Liver (tissue), 9 donors: ENCODE results near the gene CUBN. TPM values are rescaled to one million over a fixed set of nuclear protein-coding genes. Genes with fewer than 3 reads are reported as not detected.

Source experiments
- DNase-seq: peaks from one replicate; pipeline ENCODE4 v3.0.0-alpha.2; 2017; ENCODE audit warnings: low spot score
- H3K27ac ChIP-seq, 2 donors: one replicate each; pipeline ENCODE4 v1.7.0; 2013; ENCODE audit warnings: inconsistent platforms in 2 of 2, low read length in 2 of 2, control low read depth in 1 of 2, low read depth in 1 of 2, mild to moderate bottlenecking in 1 of 2
- H3K27me3 ChIP-seq, 4 donors: one replicate each; pipeline versions ENCODE4 v1.6.1 to v1.7.0; 2013; ENCODE audit warnings: low read length in 3 of 4, inconsistent platforms in 1 of 4, mild to moderate bottlenecking in 1 of 4, moderate library complexity in 1 of 4; ENCODE audit not compliant: control insufficient read depth in 4 of 4, insufficient read depth in 4 of 4
- H3K36me3 ChIP-seq, 4 donors: one replicate each; pipeline versions ENCODE4 v1.6.1 to v1.7.0; 2013; ENCODE audit warnings: low read length in 3 of 4, mild to moderate bottlenecking in 3 of 4, low read depth in 1 of 4, moderate library complexity in 1 of 4; ENCODE audit not compliant: control insufficient read depth in 4 of 4, insufficient read depth in 3 of 4
- H3K4me1 ChIP-seq, 4 donors: one replicate each; pipeline versions ENCODE4 v1.6.1 to v1.7.0; 2013; ENCODE audit warnings: low read length in 3 of 4, mild to moderate bottlenecking in 3 of 4, moderate library complexity in 1 of 4; ENCODE audit not compliant: control insufficient read depth in 4 of 4, insufficient read depth in 4 of 4
- H3K4me3 ChIP-seq, 3 donors: one replicate each; pipeline versions ENCODE4 v1.6.1 to v1.7.0; 2013; ENCODE audit warnings: low read length in 3 of 3, control low read depth in 1 of 3, low read depth in 1 of 3, mild to moderate bottlenecking in 1 of 3
- H3K9ac ChIP-seq, 2 donors: one replicate each; pipeline ENCODE4 v1.7.0; 2013; ENCODE audit warnings: low read length in 2 of 2, mild to moderate bottlenecking in 2 of 2, moderate library complexity in 2 of 2, control low read depth in 1 of 2, low read depth in 1 of 2
- H3K9me3 ChIP-seq, 4 donors: one replicate each; pipeline versions ENCODE4 v1.6.1 to v1.7.0; 2013; ENCODE audit warnings: low read length in 3 of 4; ENCODE audit not compliant: control insufficient read depth in 4 of 4
- EGR1 ChIP-seq, 2 donors: IDR thresholded peaks; 2 replicates each; pipeline ENCODE4 v1.6.1; 2016 to 2018; ENCODE audit warnings: antibody characterized with exemption in 2 of 2, low read depth in 2 of 2
- FOXA1 ChIP-seq: IDR thresholded peaks from 2 replicates; pipeline ENCODE4 v1.6.1; 2016; ENCODE audit warnings: antibody characterized with exemption
- FOXA2 ChIP-seq: IDR thresholded peaks from 2 replicates; pipeline ENCODE4 v1.6.1; 2016; ENCODE audit warnings: antibody characterized with exemption
- HNF4A ChIP-seq, 2 donors: conservative IDR thresholded peaks; 2 replicates each; pipeline ENCODE4 v1.6.1; 2016; ENCODE audit warnings: antibody characterized with exemption in 2 of 2, mild to moderate bottlenecking in 2 of 2
- HNF4G ChIP-seq: IDR thresholded peaks from 2 replicates; pipeline ENCODE4 v1.6.1; 2016; ENCODE audit warnings: antibody characterized with exemption
- JUND ChIP-seq, 2 donors: IDR thresholded peaks; 2 replicates each; pipeline ENCODE4 v1.6.1; 2016; ENCODE audit warnings: antibody characterized with exemption in 2 of 2
- NR2F2 ChIP-seq: IDR thresholded peaks from 2 replicates; pipeline ENCODE4 v1.6.1; 2016; ENCODE audit warnings: antibody characterized with exemption
- RAD21 ChIP-seq, 2 donors: IDR thresholded peaks; 2 replicates each; pipeline ENCODE4 v1.6.1; 2016; ENCODE audit warnings: antibody characterized with exemption in 2 of 2, mild to moderate bottlenecking in 2 of 2
- RXRA ChIP-seq, 2 donors: IDR thresholded peaks; 2 replicates each; pipeline ENCODE4 v1.6.1; 2017 to 2018; ENCODE audit warnings: antibody characterized with exemption in 2 of 2, mild to moderate bottlenecking in 1 of 2
- SP1 ChIP-seq: IDR thresholded peaks from 2 replicates; pipeline ENCODE4 v1.6.1; 2018; ENCODE audit warnings: antibody characterized with exemption, mild to moderate bottlenecking
- TAF1 ChIP-seq: conservative IDR thresholded peaks from 2 replicates; pipeline ENCODE4 v1.6.1; 2016; ENCODE audit warnings: antibody characterized with exemption, mild to moderate bottlenecking
- YY1 ChIP-seq: IDR thresholded peaks from 2 replicates; pipeline ENCODE4 v1.6.1; 2016; ENCODE audit warnings: antibody characterized with exemption, mild to moderate bottlenecking
- ZBTB33 ChIP-seq: IDR thresholded peaks from 2 replicates; pipeline ENCODE4 v1.6.1; 2016; ENCODE audit warnings: antibody characterized with exemption
- WGBS: extraction: QIAGEN DNeasy Blood & Tissue Kit; methylation state at CpG from one replicate; pipeline ENCODE4 v1.1.7; 2013; 5-methylcytosine and 5-hydroxymethylcytosine counted together
- polyA plus RNA-seq, 2 donors: library from polyadenylated mRNA; stranded (reverse) in 1 of 2; unstranded in 1 of 2; fragments of 200-250 nt in 1 of 2; fragments of >200 nt in 1 of 2; fragmentation: Nextera tagmentation in 1 of 2; extraction: Ambion mirVana in 1 of 2; gene quantifications; one replicate each; pipeline versions ENCODE4 v1.2.1 to v1.2.3, GENCODE V29; 2013 to 2015
- total RNA-seq, 2 donors: library from RNA; depleted of rRNA; stranded (reverse); fragments of >200 nt; gene quantifications; one replicate each; pipeline ENCODE4 v1.2.3, GENCODE V29; 2014
- TF ChIP-seq, protein P1 (sequence below): IDR thresholded peaks from 2 replicates; pipeline ENCODE4 v1.6.1; 2016; ENCODE audit warnings: antibody characterized with exemption
- TF ChIP-seq, protein P2 (sequence below): IDR thresholded peaks from 2 replicates; pipeline ENCODE4 v1.6.1; 2016; ENCODE audit warnings: antibody characterized with exemption, mild to moderate bottlenecking
- TF ChIP-seq, protein P3 (sequence below): IDR thresholded peaks from 2 replicates; pipeline ENCODE4 v1.6.1; 2016; ENCODE audit warnings: antibody characterized with exemption
- donor health status: healthy.
- donor health status: healthy.
- donor health status: healthy.
- donor health status: healthy.
- donor health status: healthy.

Gene CUBN
- total and polyA plus RNA-seq, 4 donors, result 0.01 to 0.67 (median 0.30) TPM

- no peak overlapping the region for H3K4me3 ChIP-seq
- no peaks in the 10 kb centered on the region for H3K4me1 ChIP-seq
- 77% methylated on average over 4 of the region's 4 CpGs for WGBS
- TF ChIP-seq NR2F2 (no peak), RXRA (IDR thresholded peaks at IDR 0.05) (no peak), RAD21 (IDR thresholded peaks at IDR 0.05) (no peak), TAF1 (no peak), HNF4A (conservative IDR thresholded peaks at IDR 0.05) (no peak), HNF4G (no peak), FOXA1 (no peak), YY1 (no peak), JUND (IDR thresholded peaks at IDR 0.05) (no peak), SP1 (no peak), FOXA2 (no peak)
- TF ChIP-seq, protein P1, sequence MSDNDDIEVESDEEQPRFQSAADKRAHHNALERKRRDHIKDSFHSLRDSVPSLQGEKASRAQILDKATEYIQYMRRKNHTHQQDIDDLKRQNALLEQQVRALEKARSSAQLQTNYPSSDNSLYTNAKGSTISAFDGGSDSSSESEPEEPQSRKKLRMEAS, result no peak
- TF ChIP-seq, protein P2, sequence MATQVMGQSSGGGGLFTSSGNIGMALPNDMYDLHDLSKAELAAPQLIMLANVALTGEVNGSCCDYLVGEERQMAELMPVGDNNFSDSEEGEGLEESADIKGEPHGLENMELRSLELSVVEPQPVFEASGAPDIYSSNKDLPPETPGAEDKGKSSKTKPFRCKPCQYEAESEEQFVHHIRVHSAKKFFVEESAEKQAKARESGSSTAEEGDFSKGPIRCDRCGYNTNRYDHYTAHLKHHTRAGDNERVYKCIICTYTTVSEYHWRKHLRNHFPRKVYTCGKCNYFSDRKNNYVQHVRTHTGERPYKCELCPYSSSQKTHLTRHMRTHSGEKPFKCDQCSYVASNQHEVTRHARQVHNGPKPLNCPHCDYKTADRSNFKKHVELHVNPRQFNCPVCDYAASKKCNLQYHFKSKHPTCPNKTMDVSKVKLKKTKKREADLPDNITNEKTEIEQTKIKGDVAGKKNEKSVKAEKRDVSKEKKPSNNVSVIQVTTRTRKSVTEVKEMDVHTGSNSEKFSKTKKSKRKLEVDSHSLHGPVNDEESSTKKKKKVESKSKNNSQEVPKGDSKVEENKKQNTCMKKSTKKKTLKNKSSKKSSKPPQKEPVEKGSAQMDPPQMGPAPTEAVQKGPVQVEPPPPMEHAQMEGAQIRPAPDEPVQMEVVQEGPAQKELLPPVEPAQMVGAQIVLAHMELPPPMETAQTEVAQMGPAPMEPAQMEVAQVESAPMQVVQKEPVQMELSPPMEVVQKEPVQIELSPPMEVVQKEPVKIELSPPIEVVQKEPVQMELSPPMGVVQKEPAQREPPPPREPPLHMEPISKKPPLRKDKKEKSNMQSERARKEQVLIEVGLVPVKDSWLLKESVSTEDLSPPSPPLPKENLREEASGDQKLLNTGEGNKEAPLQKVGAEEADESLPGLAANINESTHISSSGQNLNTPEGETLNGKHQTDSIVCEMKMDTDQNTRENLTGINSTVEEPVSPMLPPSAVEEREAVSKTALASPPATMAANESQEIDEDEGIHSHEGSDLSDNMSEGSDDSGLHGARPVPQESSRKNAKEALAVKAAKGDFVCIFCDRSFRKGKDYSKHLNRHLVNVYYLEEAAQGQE, result no peak
- TF ChIP-seq, protein P3, sequence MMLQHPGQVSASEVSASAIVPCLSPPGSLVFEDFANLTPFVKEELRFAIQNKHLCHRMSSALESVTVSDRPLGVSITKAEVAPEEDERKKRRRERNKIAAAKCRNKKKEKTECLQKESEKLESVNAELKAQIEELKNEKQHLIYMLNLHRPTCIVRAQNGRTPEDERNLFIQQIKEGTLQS, result no peak
- no peaks in the 10 kb centered on the region for H3K27me3 ChIP-seq
- H3K27ac ChIP-seq, result no peak overlapping the region
- no peak overlapping the region for H3K9ac ChIP-seq
- H3K36me3 ChIP-seq, result no peaks in the 10 kb centered on the region
- no peaks in the 10 kb centered on the region for H3K9me3 ChIP-seq
- DNase-seq, result no peak
These were observed 187.1 kb downstream of the CUBN start for GRCh38 chr10:16942381-16943078.

DNA sequence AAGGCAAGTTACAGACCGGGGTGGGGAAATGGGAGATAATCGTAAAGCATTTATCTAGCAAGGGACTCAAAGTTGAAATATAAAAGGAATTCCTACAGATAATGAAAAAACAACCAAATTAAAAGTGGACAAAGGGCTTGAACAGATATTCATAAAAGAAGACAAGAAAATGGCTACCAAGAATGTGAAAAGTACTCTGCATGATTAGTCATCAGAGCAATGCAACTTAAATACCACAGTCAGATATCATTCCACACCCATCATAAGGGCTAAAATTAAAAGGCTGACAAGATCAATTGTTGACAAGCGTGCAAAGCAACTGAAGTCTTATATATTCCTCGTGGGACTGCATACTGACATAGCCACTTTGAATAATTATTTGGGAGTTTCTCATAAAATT, 187.7 kb downstream of the CUBN start:
- TF ChIP-seq, protein P3, result no peak
- TF ChIP-seq ZBTB33 (no peak), EGR1 (IDR thresholded peaks at IDR 0.05; ENCODE audit: low read depth in 2 of 2) (no peak), NR2F2 (no peak), RAD21 (IDR thresholded peaks at IDR 0.05) (no peak), HNF4G (no peak)
- TF ChIP-seq, protein P1, result no peak
- H3K27ac ChIP-seq, result no peak overlapping the region
- no peaks in the 10 kb centered on the region for H3K27me3 ChIP-seq
- H3K9ac ChIP-seq, result no peak overlapping the region
- no peak for DNase-seq
- no peaks in the 10 kb centered on the region for H3K4me1 ChIP-seq
- no peak overlapping the region for H3K4me3 ChIP-seq
- no peaks in the 10 kb centered on the region for H3K9me3 ChIP-seq
- no peaks in the 10 kb centered on the region for H3K36me3 ChIP-seq
- 93% methylated on average over 4 of the region's 4 CpGs for WGBS
